ENCODE measurements around the gene STK17A. TPM values are rescaled to one million over a fixed set of nuclear protein-coding genes. Genes with fewer than 3 reads are reported as not detected.

The STK17A gene
- total RNA-seq, 1 experiment from 2014 or later, result 9.8 TPM

GRCh38 chr7:43612599-43613589 lies 30.0 kb downstream of the STK17A start:
- WGBS (ENCODE audit: extremely low coverage, insufficient read length, low lambda C conversion rate), result no CpG with 5 or more reads among the region's 3 CpGs
- Histone ChIP-seq H4K20me1 (ENCODE audit: control insufficient read depth, insufficient read depth, insufficient read length) (no peaks in the 10 kb centered on the region), H3K79me2 (ENCODE audit: insufficient read depth, low read length) (peaks cover 2% of the 10 kb centered on the region; the same call in 1 of the 2 replicates)

More at GRCh38 chr7:43612599-43613589, 30.0 kb downstream of the STK17A start:
- no peak overlapping the region for H2AFZ ChIP-seq (ENCODE audit: low read length)
- no peak overlapping the region for H3K56ac ChIP-seq (ENCODE audit: insufficient read length, low read depth, low read length)
- no peak overlapping the region for H3K9ac ChIP-seq (ENCODE audit: extremely low read depth, insufficient read length, low read length)
- Mint-ChIP-seq H3K36me3 (ENCODE audit: insufficient read depth in 1 of 3, low read depth in 3 of 3) (peaks cover 0 to 24% (median 17%) of the 10 kb centered on the region in 3 experiments; a peak in 4 of 7 replicates), H3K9me3 (no peaks in the 10 kb centered on the region), H3K4me1 (no peaks in the 10 kb centered on the region; a peak in 1 of 4 replicates), H3K27me3 (ENCODE audit: low read depth) (no peaks in the 10 kb centered on the region), H3K27ac (no peak overlapping the region), H3K4me3 (no peak overlapping the region)
- H3K18ac ChIP-seq (ENCODE audit: insufficient read length, low read depth, low read length), result no peak overlapping the region
- H3K14ac ChIP-seq (ENCODE audit: insufficient read depth, low read length), result no peak overlapping the region
- H2BK20ac ChIP-seq (ENCODE audit: low read depth, low read length, poor library complexity, severe bottlenecking), result no peak overlapping the region
- no peaks in the 10 kb centered on the region for H3K4me1 ChIP-seq (ENCODE audit: insufficient read depth, low read length)
- no peak overlapping the region for H3T11ph ChIP-seq (ENCODE audit: low read length)
- peaks cover under 1% of the 10 kb centered on the region for H3K23me2 ChIP-seq (ENCODE audit: insufficient read length, low read depth, low read length, poor library complexity, severe bottlenecking)
- no peak for TF ChIP-seq CTCF (conservative IDR thresholded peaks at IDR 0.05)
- no peaks in the 10 kb centered on the region for H3K79me1 ChIP-seq (ENCODE audit: insufficient read depth, low read depth, low read length, poor library complexity, severe bottlenecking)
- no peak overlapping the region for H4K91ac ChIP-seq (ENCODE audit: insufficient read length, low read depth, low read length)
- H3K27ac ChIP-seq (ENCODE audit: insufficient read length, low read depth, low read length), result no peak overlapping the region
- no peak overlapping the region for H4K5ac ChIP-seq (ENCODE audit: insufficient read length, low read depth, low read length)
- H3K4ac ChIP-seq (ENCODE audit: low read depth, low read length), result no peak overlapping the region
- no peak for DNase-seq
- H3K23ac ChIP-seq (ENCODE audit: insufficient read length, low read depth, low read length), result no peak overlapping the region
- no peak overlapping the region for H3K4me2 ChIP-seq (ENCODE audit: insufficient read depth, insufficient read length, low read length)
- no peak overlapping the region for H2BK15ac ChIP-seq (ENCODE audit: low read depth, low read length)
- H2BK5ac ChIP-seq (ENCODE audit: insufficient read length, low read length), result no peak overlapping the region
- H2BK12ac ChIP-seq (ENCODE audit: insufficient read length, low read depth, low read length), result no peak overlapping the region
- no peak overlapping the region for H2AK5ac ChIP-seq (ENCODE audit: insufficient read length, low read length)
- no peak overlapping the region for H2BK120ac ChIP-seq (ENCODE audit: low read depth, low read length, poor library complexity, severe bottlenecking)
- H3K27me3 ChIP-seq (ENCODE audit: insufficient read depth, low read length), result no peaks in the 10 kb centered on the region
- no peaks in the 10 kb centered on the region for H3K9me3 ChIP-seq (ENCODE audit: control insufficient read depth, low read depth, low read length)
- H4K8ac ChIP-seq (replicated peaks; ENCODE audit: insufficient read length, low read depth, low read length), result no peak overlapping the region

Data from H9 (cell line).